ENCODE results near the gene COX4I1. TPM values are rescaled to one million over a fixed set of nuclear protein-coding genes. Genes with fewer than 3 reads are reported as not detected.

COX4I1 gene
- total and polyA plus RNA-seq, 2 donors (not counting 1 experiment from before 2014, with no cell fraction given), result 759 to 813 TPM

- DNase-seq, result no peak
- intact Hi-C loops (cut with micrococcal nuclease), result no loop called here
- Histone ChIP-seq H4K20me1 (ENCODE audit: control insufficient read depth, insufficient read depth, low read length, poor library complexity, severe bottlenecking) (peaks cover 18% of the 10 kb centered on the region), H2AFZ (ENCODE audit: insufficient read depth, low read depth, low read length, poor library complexity, severe bottlenecking) (no peak overlapping the region), H3K79me2 (ENCODE audit: control insufficient read depth, insufficient read depth, low read length) (peaks cover 10% of the 10 kb centered on the region), H3K4me1 (ENCODE audit: control insufficient read depth in 2 of 2, insufficient read depth in 2 of 2, low read length in 2 of 2) (no peaks in the 10 kb centered on the region), H3K9me3 (ENCODE audit: control extremely low read depth in 1 of 3, control insufficient read depth in 2 of 3, insufficient read depth in 1 of 3, low read length in 2 of 3) (no peaks in the 10 kb centered on the region), H3K27ac (ENCODE audit: low read length in 2 of 2) (no peak overlapping the region), H3K27me3 (replicated peaks in 1 of 4; ENCODE audit: control extremely low read depth in 1 of 4, control insufficient read depth in 3 of 4, insufficient read depth in 4 of 4, low read length in 3 of 4) (no peaks in the 10 kb centered on the region), H3K4me2 (replicated peaks; ENCODE audit: low read depth, low read length, poor library complexity, severe bottlenecking) (no peak overlapping the region), H3K9ac (ENCODE audit: low read length) (no peak overlapping the region), H3K36me3 (replicated peaks in 1 of 2; ENCODE audit: control extremely low read depth in 1 of 2, control insufficient read depth in 1 of 2, extremely low read depth in 1 of 2, insufficient read depth in 2 of 2, low read length in 1 of 2) (peaks cover 0 to 70% of the 10 kb centered on the region in 2 experiments), H3K4me3 (ENCODE audit: control extremely low read depth in 1 of 5, extremely low read depth in 1 of 5, insufficient read depth in 1 of 5, low read depth in 2 of 5, low read length in 4 of 5) (no peak overlapping the region)
- Mint-ChIP-seq H3K4me3 (no peak overlapping the region), H3K27ac (no peak overlapping the region), H3K9me3 (ENCODE audit: insufficient read depth) (no peaks in the 10 kb centered on the region), H3K4me1 (peaks cover 5% of the 10 kb centered on the region), H3K27me3 (no peaks in the 10 kb centered on the region)
- TF ChIP-seq CTCF (IDR thresholded peaks at IDR 0.05) (no peak), EZH2 (IDR thresholded peaks at IDR 0.05; ENCODE audit: borderline replicate concordance, insufficient read depth, low read depth, low read length, poor library complexity, severe bottlenecking) (no peak)
- WGBS (ENCODE audit: insufficient coverage), result 84% methylated on average over 7 of the region's 10 CpGs
- ChIA-PET POLR2A (no interaction called here), CTCF (no interaction called here)
- ATAC-seq (ENCODE audit: low read depth), result no peak
Observed at GRCh38 chr16:85781156-85781555, 18.3 kb upstream of the COX4I1 start.

DNA sequence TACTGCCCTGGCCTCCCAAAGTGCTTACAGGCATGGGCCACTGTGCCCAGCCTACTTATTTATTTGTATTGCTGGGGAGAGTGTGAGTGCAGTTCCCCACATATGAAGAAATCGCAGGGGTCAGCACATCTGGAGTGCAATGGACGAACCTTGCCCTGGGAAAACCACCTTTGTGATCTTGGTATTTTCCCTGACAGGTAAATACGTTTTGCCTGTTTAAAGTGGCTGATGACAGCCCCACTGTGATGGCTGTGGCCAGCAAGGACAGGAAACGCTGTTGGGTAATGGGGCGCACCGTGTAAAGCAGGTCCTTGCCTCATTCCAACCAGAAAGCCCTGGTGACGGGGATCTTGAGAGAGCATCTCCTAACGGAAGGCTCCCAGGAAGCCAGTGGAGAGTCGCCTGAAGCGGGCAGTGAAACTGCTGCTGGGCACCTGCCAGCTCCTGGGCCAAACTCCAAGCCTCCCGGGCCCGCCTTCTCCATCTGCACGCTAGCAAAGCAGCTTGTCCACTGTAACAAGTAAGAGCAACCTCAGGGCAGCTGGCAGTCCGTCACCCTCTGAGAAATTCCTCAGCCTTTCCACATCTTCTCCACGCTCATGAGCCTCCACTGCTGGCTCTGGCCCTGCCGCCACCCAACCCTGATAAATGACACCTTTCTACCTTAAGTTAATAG is 17.7 kb upstream of the COX4I1 start:
- Histone ChIP-seq H4K20me1 (ENCODE audit: control insufficient read depth, insufficient read depth, low read length, poor library complexity, severe bottlenecking) (peaks cover 24% of the 10 kb centered on the region), H3K4me2 (replicated peaks; ENCODE audit: low read depth, low read length, poor library complexity, severe bottlenecking) (no peak overlapping the region), H3K36me3 (replicated peaks in 1 of 2; ENCODE audit: control extremely low read depth in 1 of 2, control insufficient read depth in 1 of 2, extremely low read depth in 1 of 2, insufficient read depth in 2 of 2, low read length in 1 of 2) (peaks cover 4 to 76% of the 10 kb centered on the region in 2 experiments), H3K9me3 (ENCODE audit: control extremely low read depth in 1 of 3, control insufficient read depth in 2 of 3, insufficient read depth in 1 of 3, low read length in 2 of 3) (no peaks in the 10 kb centered on the region), H3K9ac (ENCODE audit: low read length) (no peak overlapping the region), H3K4me3 (ENCODE audit: control extremely low read depth in 1 of 5, extremely low read depth in 1 of 5, insufficient read depth in 1 of 5, low read depth in 2 of 5, low read length in 4 of 5) (no peak overlapping the region), H2AFZ (ENCODE audit: insufficient read depth, low read depth, low read length, poor library complexity, severe bottlenecking) (no peak overlapping the region), H3K27ac (ENCODE audit: low read length in 2 of 2) (no peak overlapping the region), H3K4me1 (ENCODE audit: control insufficient read depth in 2 of 2, insufficient read depth in 2 of 2, low read length in 2 of 2) (no peaks in the 10 kb centered on the region), H3K27me3 (replicated peaks in 1 of 4; ENCODE audit: control extremely low read depth in 1 of 4, control insufficient read depth in 3 of 4, insufficient read depth in 4 of 4, low read length in 3 of 4) (no peaks in the 10 kb centered on the region), H3K79me2 (ENCODE audit: control insufficient read depth, insufficient read depth, low read length) (peaks cover 15% of the 10 kb centered on the region)
- Mint-ChIP-seq H3K9me3 (ENCODE audit: insufficient read depth) (no peaks in the 10 kb centered on the region), H3K27me3 (no peaks in the 10 kb centered on the region), H3K27ac (no peak overlapping the region), H3K4me3 (no peak overlapping the region), H3K4me1 (peaks cover 5% of the 10 kb centered on the region)
- WGBS (ENCODE audit: insufficient coverage), result 96% methylated on average over 15 of the region's 16 CpGs
- no peak for TF ChIP-seq CTCF (IDR thresholded peaks at IDR 0.05)
- no peak for TF ChIP-seq EZH2 (IDR thresholded peaks at IDR 0.05; ENCODE audit: borderline replicate concordance, insufficient read depth, low read depth, low read length, poor library complexity, severe bottlenecking)
- POLR2A ChIA-PET, result interaction anchor here (1.2 kb wide), 1 partner anchor 46 kb away, joined by 5 read pairs; no protein-coding TSS in a partner anchor
- CTCF ChIA-PET, result no interaction called here
- DNase-seq, result no peak
- ATAC-seq (ENCODE audit: low read depth), result no peak
- intact Hi-C loops (cut with micrococcal nuclease), result no loop called here

Measured in B cell (primary cell).